ENCODE results near the gene EML6. TPM values are rescaled to one million over a fixed set of nuclear protein-coding genes. Genes with fewer than 3 reads are reported as not detected.

Gene EML6
- total and polyA plus RNA-seq, 2 donors (not counting 1 experiment from before 2014, with no cell fraction given): 0.34 to 1.3 TPM

GRCh38 chr2:54906716-54907115 is 183.3 kb downstream of the EML6 start:
- H3K4me1 ChIP-seq (ENCODE audit: control insufficient read depth, extremely low read depth, insufficient read depth, low read length): peaks cover 16% of the 10 kb centered on the region
- H3K9ac ChIP-seq (ENCODE audit: insufficient read depth, low read length): no peak overlapping the region
- H3K9me3 ChIP-seq (ENCODE audit: control insufficient read depth, insufficient read depth, low read depth, low read length): no peaks in the 10 kb centered on the region
- no peak overlapping the region for H2AFZ ChIP-seq (ENCODE audit: low read length)
- no peak overlapping the region for H3K27ac ChIP-seq (ENCODE audit: insufficient read depth, low read length)
- no peak overlapping the region for H3K4me3 ChIP-seq (replicated peaks in 1 of 4; ENCODE audit: control extremely low read depth in 1 of 4, insufficient read depth in 1 of 4, low read depth in 3 of 4, low read length in 4 of 4)
- TF ChIP-seq CTCF (conservative IDR thresholded peaks at IDR 0.05 in 1 of 2, IDR thresholded peaks at IDR 0.05 in 1 of 2; ENCODE audit: low read depth in 1 of 2, low read length in 2 of 2) (no peak), EZH2 (IDR thresholded peaks at IDR 0.05; ENCODE audit: low read length, missing control alignments) (no peak)
- no peaks in the 10 kb centered on the region for H4K20me1 ChIP-seq (ENCODE audit: control insufficient read depth, extremely low read depth, insufficient read depth, low read length)
- no peak overlapping the region for H3K4me2 ChIP-seq (ENCODE audit: extremely low read depth, insufficient read depth, low read length)
- H3K79me2 ChIP-seq (ENCODE audit: control insufficient read depth, insufficient read depth, low read length): no peaks in the 10 kb centered on the region
- no peak for DNase-seq (ENCODE audit: low read depth in 2 of 2)
- no peaks in the 10 kb centered on the region for H3K27me3 ChIP-seq (ENCODE audit: control insufficient read depth, insufficient read depth, low read length)
- no peaks in the 10 kb centered on the region for H3K36me3 ChIP-seq (ENCODE audit: control insufficient read depth, insufficient read depth, low read length)

- H3K79me2 ChIP-seq (ENCODE audit: control insufficient read depth, insufficient read depth, low read length): no peaks in the 10 kb centered on the region
- no peak for DNase-seq (ENCODE audit: low read depth in 2 of 2)
- H3K27ac ChIP-seq (ENCODE audit: insufficient read depth, low read length): no peak overlapping the region
- no peaks in the 10 kb centered on the region for H3K9me3 ChIP-seq (ENCODE audit: control insufficient read depth, insufficient read depth, low read depth, low read length)
- TF ChIP-seq EZH2 (IDR thresholded peaks at IDR 0.05; ENCODE audit: low read length, missing control alignments) (no peak), CTCF (conservative IDR thresholded peaks at IDR 0.05 in 1 of 2, IDR thresholded peaks at IDR 0.05 in 1 of 2; ENCODE audit: low read depth in 1 of 2, low read length in 2 of 2) (no peak)
- peaks cover 16% of the 10 kb centered on the region for H3K4me1 ChIP-seq (ENCODE audit: control insufficient read depth, extremely low read depth, insufficient read depth, low read length)
- H3K4me2 ChIP-seq (ENCODE audit: extremely low read depth, insufficient read depth, low read length): no peak overlapping the region
- H3K27me3 ChIP-seq (ENCODE audit: control insufficient read depth, insufficient read depth, low read length): no peaks in the 10 kb centered on the region
- H3K36me3 ChIP-seq (ENCODE audit: control insufficient read depth, insufficient read depth, low read length): no peaks in the 10 kb centered on the region
- no peak overlapping the region for H3K9ac ChIP-seq (ENCODE audit: insufficient read depth, low read length)
- no peaks in the 10 kb centered on the region for H4K20me1 ChIP-seq (ENCODE audit: control insufficient read depth, extremely low read depth, insufficient read depth, low read length)
- H2AFZ ChIP-seq (ENCODE audit: low read length): no peak overlapping the region
- H3K4me3 ChIP-seq (replicated peaks in 1 of 4; ENCODE audit: control extremely low read depth in 1 of 4, insufficient read depth in 1 of 4, low read depth in 3 of 4, low read length in 4 of 4): no peak overlapping the region
Observed at GRCh38 chr2:54907663-54908062, 184.2 kb downstream of the EML6 start.

- TF ChIP-seq EZH2 (IDR thresholded peaks at IDR 0.05; ENCODE audit: low read length, missing control alignments): no peak
- no peak for TF ChIP-seq CTCF (conservative IDR thresholded peaks at IDR 0.05 in 1 of 2, IDR thresholded peaks at IDR 0.05 in 1 of 2; ENCODE audit: low read depth in 1 of 2, low read length in 2 of 2)
- peak overlapping the region; percentile 74 for H3K27ac ChIP-seq (ENCODE audit: insufficient read depth, low read length)
- no peaks in the 10 kb centered on the region for H3K27me3 ChIP-seq (ENCODE audit: control insufficient read depth, insufficient read depth, low read length)
- H3K79me2 ChIP-seq (ENCODE audit: control insufficient read depth, insufficient read depth, low read length): no peaks in the 10 kb centered on the region
- no peaks in the 10 kb centered on the region for H3K36me3 ChIP-seq (ENCODE audit: control insufficient read depth, insufficient read depth, low read length)
- no peaks in the 10 kb centered on the region for H4K20me1 ChIP-seq (ENCODE audit: control insufficient read depth, extremely low read depth, insufficient read depth, low read length)
- no peak overlapping the region for H3K9ac ChIP-seq (ENCODE audit: insufficient read depth, low read length)
- no peak for DNase-seq (ENCODE audit: low read depth in 2 of 2)
- no peak overlapping the region for H2AFZ ChIP-seq (ENCODE audit: low read length)
- no peak overlapping the region for H3K4me3 ChIP-seq (replicated peaks in 1 of 4; ENCODE audit: control extremely low read depth in 1 of 4, insufficient read depth in 1 of 4, low read depth in 3 of 4, low read length in 4 of 4)
- no peaks in the 10 kb centered on the region for H3K9me3 ChIP-seq (ENCODE audit: control insufficient read depth, insufficient read depth, low read depth, low read length)
- peaks cover 15% of the 10 kb centered on the region for H3K4me1 ChIP-seq (ENCODE audit: control insufficient read depth, extremely low read depth, insufficient read depth, low read length)
- peak overlapping the region; percentile 52 for H3K4me2 ChIP-seq (ENCODE audit: extremely low read depth, insufficient read depth, low read length)
Observed at GRCh38 chr2:54908591-54908990, 185.1 kb downstream of the EML6 start.

Measured in fibroblast of lung (primary cell).